Thyroid gland (tissue), 4 donors: ENCODE measurements around the gene SAT2. TPM values are rescaled to one million over a fixed set of nuclear protein-coding genes. Genes with fewer than 3 reads are reported as not detected.

Source experiments
- DNase-seq, 2 donors: peaks; one replicate each; pipeline ENCODE4 v3.0.0-alpha.2; 2019
- H3K27ac ChIP-seq, 3 donors: fragments of 200-600 bp; sonication (generic); 1 replicate in 2 of 3; 2 replicates in 1 of 3; pipeline ENCODE4 v1.5.1; 2016 to 2019; ENCODE audit warnings: mild to moderate bottlenecking in 1 of 3, moderate library complexity in 1 of 3
- H3K27me3 ChIP-seq: fragments of 200-600 bp; sonication (generic); one replicate; pipeline ENCODE4 v1.5.1; 2019
- H3K36me3 ChIP-seq, 2 donors: fragments of 200-600 bp; sonication (generic); one replicate each; pipeline ENCODE4 v1.5.1; 2016 to 2019
- H3K4me1 ChIP-seq, 2 donors: fragments of 200-600 bp; sonication (generic); one replicate each; pipeline ENCODE4 v1.5.1; 2017 to 2019
- H3K4me3 ChIP-seq, 3 donors: fragments of 200-600 bp; sonication (generic); replicated peaks in 1 of 3; 1 replicate in 2 of 3; 2 replicates in 1 of 3; pipeline ENCODE4 v1.5.1; 2016; ENCODE audit warnings: mild to moderate bottlenecking in 1 of 3
- H3K9me3 ChIP-seq: fragments of 200-600 bp; sonication (generic); one replicate; pipeline ENCODE4 v1.5.1; 2017
- POLR2A ChIP-seq, 2 donors: fragments of 450-650 bp; IDR thresholded peaks; one replicate each; pipeline ENCODE4 v1.6.1; 2017; ENCODE audit warnings: antibody characterized with exemption in 2 of 2, mild to moderate bottlenecking in 2 of 2, moderate library complexity in 1 of 2
- WGBS, 2 donors: methylation state at CpG; one replicate each; pipeline ENCODE4 v1.1.5; 2017; 5-methylcytosine and 5-hydroxymethylcytosine counted together
- intact Hi-C: fragments of 100-400 bp; cut with DNase I; formaldehyde crosslinking; loops from one replicate; pipeline ENCODE4 v1.15.1; 2023
- total RNA-seq, 4 donors: library from RNA; depleted of rRNA; stranded (reverse); fragments of >200 nt; gene quantifications; one replicate each; pipeline ENCODE4 v1.2.3, GENCODE V29; 2016
- TF ChIP-seq, protein P1 (sequence below), 6 experiments: fragments of 200-600 bp in 3 of 6; fragments of 450-650 bp in 3 of 6; sonication (generic) in 3 of 6; IDR thresholded peaks; one replicate each; pipeline ENCODE4 v1.5.1; 2016 to 2019; ENCODE audit warnings: antibody characterized with exemption in 6 of 6, mild to moderate bottlenecking in 2 of 6, inconsistent platforms in 1 of 6, moderate library complexity in 1 of 6

The SAT2 gene
- total RNA-seq, 4 donors from 2014 or later, result 59.5 to 74.2 (median 61.9) TPM

- Histone ChIP-seq H3K36me3 (no peaks in the 10 kb centered on the region), H3K4me3 (no peak overlapping the region), H3K27me3 (no peaks in the 10 kb centered on the region), H3K9me3 (no peaks in the 10 kb centered on the region), H3K27ac (no peak overlapping the region), H3K4me1 (no peaks in the 10 kb centered on the region)
- DNase-seq, result no peak
- 74 to 82% methylated on average over 8 of the region's 8 CpGs for WGBS, 2 donors
- intact Hi-C loops, result no loop called here
- no peak for TF ChIP-seq POLR2A (IDR thresholded peaks at IDR 0.05)
- TF ChIP-seq, protein P1, sequence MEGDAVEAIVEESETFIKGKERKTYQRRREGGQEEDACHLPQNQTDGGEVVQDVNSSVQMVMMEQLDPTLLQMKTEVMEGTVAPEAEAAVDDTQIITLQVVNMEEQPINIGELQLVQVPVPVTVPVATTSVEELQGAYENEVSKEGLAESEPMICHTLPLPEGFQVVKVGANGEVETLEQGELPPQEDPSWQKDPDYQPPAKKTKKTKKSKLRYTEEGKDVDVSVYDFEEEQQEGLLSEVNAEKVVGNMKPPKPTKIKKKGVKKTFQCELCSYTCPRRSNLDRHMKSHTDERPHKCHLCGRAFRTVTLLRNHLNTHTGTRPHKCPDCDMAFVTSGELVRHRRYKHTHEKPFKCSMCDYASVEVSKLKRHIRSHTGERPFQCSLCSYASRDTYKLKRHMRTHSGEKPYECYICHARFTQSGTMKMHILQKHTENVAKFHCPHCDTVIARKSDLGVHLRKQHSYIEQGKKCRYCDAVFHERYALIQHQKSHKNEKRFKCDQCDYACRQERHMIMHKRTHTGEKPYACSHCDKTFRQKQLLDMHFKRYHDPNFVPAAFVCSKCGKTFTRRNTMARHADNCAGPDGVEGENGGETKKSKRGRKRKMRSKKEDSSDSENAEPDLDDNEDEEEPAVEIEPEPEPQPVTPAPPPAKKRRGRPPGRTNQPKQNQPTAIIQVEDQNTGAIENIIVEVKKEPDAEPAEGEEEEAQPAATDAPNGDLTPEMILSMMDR (IDR thresholded peaks at IDR 0.05), result no peak
Observed at GRCh38 chr17:7620835-7621234, 6.8 kb downstream of the SAT2 start.

- 70 to 72% methylated on average over 5 of the region's 5 CpGs for WGBS, 2 donors
- no peaks in the 10 kb centered on the region for H3K9me3 ChIP-seq
- intact Hi-C loops, result no loop called here
- no peak for DNase-seq
- H3K27ac ChIP-seq, result no peak overlapping the region
- H3K4me3 ChIP-seq, result no peak overlapping the region
- TF ChIP-seq POLR2A (IDR thresholded peaks at IDR 0.05), result no peak
- TF ChIP-seq, protein P1 (IDR thresholded peaks at IDR 0.05), result no peak
- H3K36me3 ChIP-seq, result no peaks in the 10 kb centered on the region
- H3K4me1 ChIP-seq, result peaks cover 3 to 6% of the 10 kb centered on the region in 2 donors
- no peaks in the 10 kb centered on the region for H3K27me3 ChIP-seq
Observed at GRCh38 chr17:7618608-7619007, 9.0 kb downstream of the SAT2 start.

- intact Hi-C loops, result no loop called here
- Histone ChIP-seq H3K36me3 (no peaks in the 10 kb centered on the region), H3K27me3 (no peaks in the 10 kb centered on the region), H3K27ac (peak overlapping the region; percentile 80 to 89 (median 80)), H3K4me3 (peak overlapping the region in 1 of 3 donors; percentile 21), H3K9me3 (no peaks in the 10 kb centered on the region), H3K4me1 (peaks cover 26 to 30% of the 10 kb centered on the region in 2 donors)
- WGBS, 2 donors, result 5 to 6% methylated on average over 28 of the region's 28 CpGs
- DNase-seq, result no peak
- TF ChIP-seq POLR2A (IDR thresholded peaks at IDR 0.05), result no peak
- TF ChIP-seq, protein P1 (IDR thresholded peaks at IDR 0.05), result no peak
Observed at GRCh38 chr17:7615265-7615747, 12.3 kb downstream of the SAT2 start.

DNA sequence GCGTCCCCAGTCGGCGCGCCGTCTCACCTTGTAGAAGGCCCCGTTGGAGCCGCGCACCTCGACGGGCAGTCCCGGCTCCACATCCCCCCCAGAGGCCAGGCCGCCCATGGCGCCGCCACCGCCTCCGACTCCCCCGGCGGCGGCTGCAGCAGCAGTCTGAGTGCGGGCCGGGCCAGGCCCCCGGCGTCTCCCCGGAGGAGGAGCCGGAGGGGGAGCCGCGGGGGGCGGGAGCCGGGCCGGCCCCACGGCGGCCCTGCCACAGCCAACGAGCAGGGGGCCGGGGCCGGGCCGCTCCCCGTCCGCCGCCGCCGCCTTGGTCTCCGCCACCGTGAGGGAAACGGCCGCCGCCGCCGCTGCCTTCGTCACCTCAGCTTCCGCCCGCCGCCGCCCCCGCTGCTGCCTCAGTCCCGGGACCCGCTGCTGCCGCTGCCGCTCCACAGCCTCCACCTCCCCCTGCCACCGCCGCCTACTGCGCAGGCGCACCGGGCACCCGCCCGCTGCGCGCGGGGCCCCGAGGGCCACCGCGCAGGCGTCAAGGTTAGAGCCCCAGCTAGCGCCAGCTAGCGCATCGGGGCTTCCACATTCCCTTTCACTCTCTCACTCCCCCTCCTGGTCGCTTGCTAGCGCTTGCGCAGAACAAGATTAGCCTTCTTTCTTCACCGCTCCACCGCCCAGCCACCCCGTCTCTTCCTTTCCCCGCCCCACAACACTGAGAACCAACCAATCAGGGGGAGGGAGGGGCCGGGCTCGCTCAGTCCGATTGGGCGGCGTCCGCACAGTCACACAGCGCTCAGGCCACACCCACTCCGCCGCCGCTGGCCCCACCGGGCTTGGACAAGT, 13.0 kb downstream of the SAT2 start, which contains the start of gene FXR2:
TSS of gene FXR2 (minus strand) at position 473 of the 840 bp plus-strand sequence. CDS start at position 108, 365 bp downstream.
- peaks cover 26 to 30% of the 10 kb centered on the region in 2 donors for H3K4me1 ChIP-seq
- H3K9me3 ChIP-seq, result no peaks in the 10 kb centered on the region
- H3K27me3 ChIP-seq, result no peaks in the 10 kb centered on the region
- intact Hi-C loops, result no loop called here
- DNase-seq, result peak; percentile 100
- WGBS, 2 donors, result 0 to 1% methylated on average over 20 to 55 of the region's 93 CpGs
- peak in 1 of 2 donors; percentile 90 for TF ChIP-seq POLR2A (IDR thresholded peaks at IDR 0.05)
- TF ChIP-seq, protein P1 (IDR thresholded peaks at IDR 0.05), result peak; percentile 20 to 67 (median 48)
- no peaks in the 10 kb centered on the region for H3K36me3 ChIP-seq
- peak within 1 kb of the TSS; percentile 80 to 89 (median 80) for H3K27ac ChIP-seq
- H3K4me3 ChIP-seq, result peak within 1 kb of the TSS; percentile 16 to 85 (median 78)
